ENCODE data around the gene SMIM1. TPM values are rescaled to one million over a fixed set of nuclear protein-coding genes. Genes with fewer than 3 reads are reported as not detected.
"Not testable (repeated sequence)": the region's sequence is repeated elsewhere in the genome, so short reads cannot be mapped to it uniquely, and the experiment has no call there.

Gene SMIM1
- total RNA-seq, 1 experiment from 2014 or later: 0.26 TPM

DNA sequence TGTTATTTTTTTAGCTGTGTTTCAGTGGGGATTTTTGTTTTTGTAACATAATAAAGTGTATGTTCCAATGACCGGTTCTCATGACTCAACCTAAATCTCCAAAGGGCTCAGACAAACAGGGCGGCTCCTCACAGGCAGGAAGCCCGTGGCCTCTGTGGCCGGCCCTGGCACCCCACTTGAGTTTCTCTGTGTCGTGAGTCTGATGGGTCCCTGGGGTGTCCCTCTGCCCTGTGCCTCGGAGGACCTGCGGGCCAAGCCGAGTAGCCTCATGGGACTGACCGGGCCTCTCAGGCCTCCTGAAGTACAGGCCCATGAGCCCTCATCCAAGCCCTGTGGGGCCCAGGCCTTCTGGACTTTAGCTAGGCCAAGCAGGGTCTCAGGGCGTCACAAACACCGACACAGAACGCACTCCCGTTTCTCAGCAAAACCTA, 36.4 kb upstream of the SMIM1 start:
- no peak for DNase-seq (ENCODE audit: low read depth)

DNA sequence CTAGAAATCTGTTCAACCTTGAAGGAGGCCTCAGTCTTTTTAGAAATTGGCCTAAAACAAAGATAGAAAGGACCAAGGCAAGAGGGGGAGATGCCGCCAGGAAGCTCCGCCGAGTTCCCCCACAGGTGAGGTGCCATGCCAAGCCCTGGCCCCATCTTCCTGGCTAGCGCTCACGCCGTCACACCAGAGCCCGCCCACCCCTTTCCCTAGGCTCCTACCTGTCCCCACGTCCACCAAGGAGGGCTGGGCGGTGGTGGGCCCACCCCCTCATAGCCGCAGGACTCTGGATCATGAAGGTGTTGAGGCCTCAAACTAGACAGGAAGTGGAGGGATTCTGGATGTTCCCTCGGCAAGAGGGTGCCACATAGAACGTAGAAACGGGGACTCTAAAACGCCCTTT, 35.8 kb upstream of the SMIM1 start:
- DNase-seq (ENCODE audit: low read depth): no peak

DNA sequence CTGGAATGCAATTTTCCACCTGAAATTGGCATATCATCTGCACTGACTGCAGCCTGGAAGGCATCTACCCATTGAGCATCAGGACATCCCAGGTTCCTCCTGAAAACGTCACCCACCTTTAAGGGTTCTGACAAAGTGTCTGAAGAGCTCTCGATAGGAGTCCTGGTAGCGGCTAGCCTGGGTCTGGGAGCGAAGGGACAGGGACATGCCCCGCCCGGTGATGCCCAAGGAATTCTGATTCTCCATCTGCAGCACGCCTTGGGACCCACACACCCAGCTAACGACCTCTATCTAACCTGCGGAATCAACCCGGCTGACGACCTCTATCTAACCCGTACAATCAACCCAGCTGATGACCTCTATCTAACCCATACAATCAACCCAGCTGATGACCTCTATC, 33.6 kb upstream of the SMIM1 start:
- no peak for DNase-seq (ENCODE audit: low read depth)

DNA sequence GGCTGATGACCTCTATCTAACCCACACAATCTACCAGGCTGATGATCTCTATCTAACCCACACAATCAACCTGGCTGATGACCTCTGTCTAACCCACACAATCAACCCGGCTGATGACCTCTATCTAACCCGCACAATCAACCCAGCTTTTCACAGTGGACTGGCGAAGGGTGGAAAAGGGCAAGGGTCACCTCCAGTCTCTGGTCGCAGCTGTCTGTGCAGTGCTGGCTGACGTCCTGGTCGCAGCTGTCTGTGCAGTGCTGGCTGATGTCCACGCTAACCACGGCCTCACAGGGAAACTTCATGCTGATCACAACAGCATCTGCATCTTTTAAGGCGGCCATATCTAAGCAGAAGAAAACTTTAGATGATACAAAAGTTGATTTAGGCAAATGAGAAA, 32.5 kb upstream of the SMIM1 start:
- DNase-seq (ENCODE audit: low read depth): no peak

DNA sequence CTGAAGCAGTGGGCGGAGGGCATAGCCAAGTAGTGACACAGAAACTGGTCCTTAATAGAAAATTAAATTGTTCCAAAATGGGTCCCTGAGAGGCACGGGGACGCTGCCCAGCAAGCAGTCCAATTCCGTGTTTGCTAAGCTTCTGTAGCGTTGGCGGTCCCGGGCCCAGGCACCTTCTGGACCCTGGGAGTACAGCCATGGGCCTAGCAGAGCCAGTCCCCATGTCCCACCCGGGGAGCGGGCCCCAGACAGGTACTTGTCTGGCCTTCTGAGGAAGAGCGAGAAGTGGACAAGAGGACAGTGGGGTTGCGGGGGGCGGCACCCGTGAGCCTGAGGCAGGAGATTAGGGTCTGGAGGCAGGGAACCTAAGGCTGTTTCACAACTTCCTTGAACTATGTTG, 31.8 kb upstream of the SMIM1 start:
- DNase-seq (ENCODE audit: low read depth): no peak

DNA sequence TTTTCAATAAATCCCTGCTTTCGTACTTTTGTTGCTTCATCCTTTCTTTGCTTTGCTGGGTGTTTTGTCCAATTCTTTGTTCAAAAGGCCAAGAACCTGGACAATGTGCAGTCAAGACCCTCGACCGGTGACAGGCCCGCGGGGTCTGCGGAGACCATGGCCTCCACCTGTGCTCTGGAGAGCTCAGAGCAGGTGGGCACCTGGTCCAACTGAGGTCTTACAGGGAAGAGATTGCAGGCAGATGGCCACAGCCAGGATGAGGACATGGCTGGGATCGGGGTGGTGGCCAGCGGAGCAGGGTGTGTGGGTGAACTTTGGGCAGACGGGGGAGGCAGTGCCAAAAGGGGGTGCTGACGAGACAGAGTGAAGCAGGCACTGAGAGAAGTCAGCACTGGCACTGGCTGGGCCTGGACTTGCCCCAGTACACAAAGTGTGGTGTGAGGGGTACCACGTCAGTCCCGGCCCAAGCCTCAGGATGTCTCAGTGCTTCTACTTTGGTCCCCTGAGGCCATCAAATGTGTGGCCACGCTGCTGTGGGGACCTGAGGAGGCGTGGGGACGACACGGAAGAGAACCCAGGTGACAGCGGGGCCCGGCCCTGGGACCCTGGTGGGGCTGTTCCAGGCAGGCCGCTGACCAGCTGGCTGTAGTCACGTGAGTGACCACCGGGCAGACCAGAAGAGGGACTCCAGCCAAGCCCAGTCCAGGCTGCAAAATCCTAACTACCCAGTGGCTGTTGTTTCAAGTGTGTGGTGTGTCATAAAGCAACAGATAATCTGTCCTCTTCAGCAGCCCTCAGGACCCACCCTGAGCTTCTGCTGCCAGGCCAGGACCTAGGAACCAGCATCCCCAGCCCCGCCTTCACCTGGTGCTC, 30.7 kb upstream of the SMIM1 start:
- no peak for DNase-seq (ENCODE audit: low read depth)

DNA sequence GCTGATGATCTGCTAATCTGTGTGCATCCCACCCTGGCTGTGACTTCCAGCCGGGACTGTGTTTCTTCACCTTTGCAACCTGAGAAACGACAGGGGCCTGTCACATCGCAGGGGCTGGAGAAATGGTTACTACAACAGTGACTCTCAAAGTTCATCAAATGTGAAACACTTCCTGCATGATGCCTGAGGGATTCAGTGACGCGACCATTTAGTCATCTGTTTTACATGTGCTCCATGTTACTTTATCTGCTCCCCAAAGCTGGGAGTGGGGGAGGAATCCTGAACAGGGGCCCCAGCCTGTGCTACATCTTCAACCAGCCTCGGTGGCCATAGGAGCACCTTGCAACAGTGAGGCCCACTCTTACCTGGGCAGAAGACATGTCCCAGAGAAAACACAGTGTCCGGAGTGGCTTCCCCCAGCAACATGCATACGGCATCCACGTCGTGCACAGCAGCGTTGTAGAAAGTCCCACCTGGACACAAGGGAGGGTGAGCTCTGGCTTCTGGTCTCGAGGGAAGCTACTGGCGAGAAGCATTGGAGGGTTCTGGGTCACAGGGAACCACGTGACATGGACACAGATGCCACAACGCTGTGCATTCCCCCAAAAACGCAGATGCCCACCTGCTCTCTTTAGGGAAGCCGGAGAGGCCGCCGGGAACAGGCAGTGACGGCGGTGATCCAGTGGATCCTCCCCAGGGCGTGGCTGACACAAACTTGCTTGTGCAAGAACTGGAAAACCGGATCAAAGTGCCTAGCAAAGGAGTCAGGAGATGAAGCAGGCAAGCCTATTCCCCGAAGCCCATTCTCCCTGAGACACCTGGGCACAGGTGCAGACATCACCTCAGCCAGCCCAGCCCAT, 29.9 kb upstream of the SMIM1 start:
- no peak for DNase-seq (ENCODE audit: low read depth)

DNA sequence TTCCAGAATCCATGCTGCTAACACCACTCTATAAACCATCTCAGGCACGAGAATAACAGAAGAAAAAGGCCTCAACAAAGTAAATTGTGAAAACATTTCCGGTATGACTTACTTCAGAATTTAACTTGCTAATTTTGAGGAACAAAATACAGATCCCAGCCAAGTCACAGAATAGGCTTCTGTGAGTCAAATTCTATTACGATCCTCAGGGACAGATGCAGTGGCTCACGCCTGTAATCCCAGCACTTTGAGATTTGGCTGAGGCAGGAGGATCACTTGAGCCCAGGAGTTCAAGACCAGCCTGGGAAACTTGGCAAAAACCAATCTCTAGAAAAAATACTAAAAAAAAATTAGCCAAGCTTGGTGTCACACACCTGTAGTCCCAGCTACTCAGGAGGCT, 29.1 kb upstream of the SMIM1 start:
- DNase-seq (ENCODE audit: low read depth): no peak

DNA sequence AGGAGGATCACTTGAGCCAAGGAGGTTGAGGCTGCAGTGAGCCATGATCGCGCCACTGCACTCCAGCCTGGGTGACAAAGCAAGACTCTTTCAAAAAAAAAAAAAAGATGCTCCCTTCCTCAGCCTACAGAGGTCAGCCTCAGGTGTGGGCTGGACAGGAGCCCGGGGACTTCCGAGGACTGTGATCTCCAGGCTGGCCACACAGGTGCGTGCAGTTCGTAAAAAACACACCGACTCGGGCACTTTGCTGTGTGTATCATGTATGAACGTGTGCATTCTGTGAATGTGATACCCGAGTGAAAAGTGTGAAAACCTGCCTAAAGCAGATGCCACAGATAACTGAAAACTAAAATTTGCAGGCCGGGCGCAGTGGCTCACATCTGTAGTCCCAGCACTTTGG, 28.7 kb upstream of the SMIM1 start:
- DNase-seq (ENCODE audit: low read depth): no peak

DNA sequence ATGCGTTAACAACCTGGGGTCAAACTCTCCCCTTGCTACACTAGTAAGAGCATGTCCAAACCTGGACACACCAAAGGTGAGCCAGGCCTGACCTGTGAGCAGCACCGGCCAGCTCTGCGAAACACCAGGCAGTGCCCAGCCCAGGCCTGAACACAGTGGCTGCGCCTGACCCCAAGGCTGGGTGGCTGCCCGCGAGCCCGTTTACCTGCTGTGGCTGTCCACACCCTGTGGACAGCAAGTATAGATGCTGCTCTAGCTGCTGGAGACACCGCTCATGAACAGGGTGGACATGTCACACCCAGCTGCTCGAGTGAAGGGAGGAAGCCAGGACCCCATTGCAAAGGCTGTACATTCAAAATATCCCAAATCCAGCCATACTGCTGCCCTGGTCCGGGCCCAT, 27.9 kb upstream of the SMIM1 start:
- DNase-seq (ENCODE audit: low read depth): no peak

DNA sequence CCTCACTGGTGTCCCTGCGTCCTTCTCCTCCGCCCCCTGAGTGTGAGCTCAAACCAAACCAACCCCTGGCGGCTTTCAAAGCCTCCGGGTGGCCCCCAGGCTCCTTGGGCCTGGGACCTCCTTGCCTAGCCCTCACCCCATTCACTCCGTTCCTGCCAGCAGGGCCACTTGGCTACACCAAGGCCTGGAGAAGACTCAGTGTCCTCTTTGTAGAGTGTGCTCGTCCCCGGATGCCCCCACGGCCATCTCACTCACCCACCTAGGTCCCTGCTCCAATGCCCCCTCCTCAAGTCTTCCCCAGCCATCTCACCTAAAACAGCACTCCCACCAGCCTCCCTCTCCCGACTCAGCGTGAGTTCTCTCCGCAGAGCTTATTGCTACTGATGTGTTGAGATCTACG, 27.5 kb upstream of the SMIM1 start:
- no peak for DNase-seq (ENCODE audit: low read depth)

DNA sequence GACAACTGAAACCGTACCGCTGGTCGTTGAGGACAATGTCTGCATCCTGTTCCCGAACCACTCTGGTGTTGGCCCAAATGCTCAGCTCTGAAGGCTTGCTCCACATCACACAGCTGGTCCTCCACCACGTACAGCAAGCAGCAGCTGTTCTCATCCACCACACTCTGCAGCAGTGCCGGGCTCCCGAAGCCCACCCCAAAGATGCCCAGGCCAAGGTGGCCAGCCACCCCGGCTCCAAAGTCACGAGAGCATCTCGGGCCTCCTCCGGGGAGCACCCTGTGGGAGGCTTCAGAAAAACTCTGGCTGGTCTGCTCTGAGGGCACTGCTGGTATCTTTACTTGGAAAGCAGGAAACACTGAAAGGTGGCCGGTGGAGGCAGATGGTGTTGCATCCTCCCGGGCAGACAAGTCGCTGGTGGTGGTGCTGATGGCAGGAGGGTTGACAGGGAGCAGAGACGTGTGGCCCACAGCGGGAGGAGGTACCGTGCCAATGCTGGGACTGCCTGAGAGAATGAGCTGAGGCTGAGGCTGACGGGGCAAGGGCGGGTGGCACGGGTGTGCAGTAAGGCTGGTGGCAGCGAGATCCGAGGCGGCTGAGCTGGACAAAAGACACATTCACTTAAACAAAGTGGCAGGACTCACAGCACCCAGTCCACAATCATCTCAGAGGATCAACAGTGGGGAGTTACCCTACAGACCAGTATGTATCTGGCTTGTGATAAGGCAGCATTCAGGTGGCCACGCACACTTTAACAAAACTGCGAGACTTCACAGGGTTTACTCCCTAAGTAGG, 26.8 kb upstream of the SMIM1 start:
- DNase-seq (ENCODE audit: low read depth): no peak

DNA sequence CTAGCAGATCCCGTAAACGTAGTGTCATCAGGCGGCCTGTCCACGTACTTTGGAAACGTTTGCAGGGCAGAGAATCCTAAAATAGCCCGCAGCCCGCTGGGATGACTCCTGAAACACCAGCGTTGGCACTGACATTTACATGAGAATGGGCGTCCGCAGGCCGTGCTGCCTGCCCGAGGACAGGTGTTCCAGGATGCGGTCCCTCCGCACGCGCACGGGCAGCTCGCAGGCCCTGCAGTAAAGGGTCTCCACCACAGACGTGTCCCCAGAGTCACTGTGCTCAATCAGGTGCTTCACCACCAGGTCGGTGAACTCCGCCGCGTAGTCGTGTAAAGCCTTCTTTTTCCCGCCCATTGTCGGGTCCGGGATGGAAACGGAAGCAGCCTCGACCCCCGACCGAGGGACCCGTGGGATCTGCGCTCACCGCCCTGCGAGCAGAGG, 26.1 kb upstream of the SMIM1 start:
- DNase-seq (ENCODE audit: low read depth): no peak

DNA sequence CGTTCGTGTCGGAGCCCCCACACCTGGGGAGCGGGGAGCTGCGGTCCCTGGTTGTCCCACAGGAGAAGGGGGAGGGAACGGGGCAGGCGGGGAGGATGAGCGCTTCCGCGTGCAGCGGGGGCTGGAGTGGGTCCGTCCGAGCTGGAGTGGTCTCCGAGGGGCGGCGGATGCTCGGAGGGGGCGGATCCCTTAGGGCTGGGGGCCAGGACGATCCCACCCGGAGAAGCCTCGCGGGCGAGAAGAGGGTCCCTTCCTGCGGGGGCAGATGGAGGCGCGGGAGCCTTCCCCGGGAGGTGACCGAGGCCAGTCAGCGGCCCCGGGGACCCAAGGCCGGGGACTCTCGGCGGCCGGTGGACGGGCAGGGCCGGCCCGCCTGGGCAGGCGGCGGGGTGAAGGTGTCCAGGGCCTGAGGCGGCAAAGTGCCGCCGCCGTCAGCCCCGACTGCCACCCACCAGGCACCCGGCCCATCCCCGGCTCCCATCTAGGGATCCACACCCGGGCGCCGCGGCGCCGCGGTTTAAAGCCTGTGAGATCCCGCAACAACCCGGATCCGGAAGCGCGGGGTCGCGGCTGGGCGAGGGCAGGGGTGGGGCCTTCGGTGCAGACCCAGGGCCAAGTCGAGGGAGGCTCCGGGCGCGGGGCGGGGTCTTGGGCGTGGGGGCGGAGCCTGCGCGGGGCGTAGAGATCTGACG, 25.6 kb upstream of the SMIM1 start:
- DNase-seq (ENCODE audit: low read depth): no peak

DNA sequence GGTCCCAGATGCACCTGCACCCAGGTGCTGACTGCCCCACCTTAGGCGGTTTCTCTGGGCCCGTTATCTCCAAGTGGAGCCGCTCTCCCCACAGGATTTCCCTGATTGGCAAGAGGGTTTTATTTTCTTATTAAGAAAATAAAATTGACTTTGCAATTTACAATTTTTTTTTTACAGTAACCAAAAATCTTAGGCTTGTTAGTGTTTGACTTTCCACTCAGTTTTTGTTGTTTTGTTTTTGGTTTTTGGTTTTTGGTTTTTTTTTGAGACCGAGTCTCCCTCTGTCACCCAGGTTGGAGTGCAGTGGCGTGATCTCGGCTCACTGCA, 25.1 kb upstream of the SMIM1 start:
- no peak for DNase-seq (ENCODE audit: low read depth)

DNA sequence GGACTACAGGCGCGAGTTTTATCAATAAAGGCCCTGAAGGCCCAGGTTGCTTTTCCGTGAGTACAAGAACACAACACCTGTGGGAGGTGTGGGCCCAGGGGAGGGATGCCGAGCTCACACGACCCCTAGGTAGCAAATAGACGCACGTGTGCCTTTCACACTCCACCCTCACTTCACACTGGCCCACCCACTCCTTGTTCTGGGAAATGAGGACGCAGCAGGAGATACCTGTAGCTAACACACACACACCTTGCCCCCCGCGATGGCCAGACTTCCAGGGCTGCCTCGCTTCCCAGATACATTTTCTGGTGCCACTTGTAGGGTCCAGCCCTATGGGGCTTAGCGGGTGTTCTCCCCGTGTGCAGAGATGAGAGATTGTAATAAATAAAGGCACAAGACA, 24.6 kb upstream of the SMIM1 start:
- DNase-seq (ENCODE audit: low read depth): no peak

DNA sequence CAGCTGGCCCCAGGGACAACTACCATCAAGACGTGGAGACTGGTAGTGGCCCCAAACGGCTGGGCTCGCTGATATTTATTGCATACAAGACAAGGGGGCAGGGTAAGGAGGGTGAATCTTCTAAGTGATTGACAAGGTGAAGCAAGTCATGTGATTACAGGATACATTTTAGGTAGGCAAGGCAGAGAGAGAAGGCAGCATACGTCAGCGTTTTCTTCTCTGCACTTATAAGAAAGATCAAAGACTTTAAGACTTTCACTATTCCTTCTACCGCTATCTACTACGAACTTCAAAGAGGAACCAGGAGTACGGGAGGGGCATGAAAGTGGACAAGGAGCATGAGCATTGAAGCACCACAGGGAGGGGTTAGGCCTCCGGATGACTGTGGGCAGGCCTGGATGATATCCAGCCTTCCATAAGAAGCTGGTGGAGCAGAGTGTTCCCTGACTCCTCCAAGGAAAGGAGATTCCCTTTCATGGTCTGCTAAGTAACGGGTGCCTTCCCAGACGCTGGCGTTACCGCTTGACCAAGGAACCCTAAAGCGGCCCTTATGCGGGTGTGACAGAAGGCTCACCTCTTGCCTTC, 24.1 kb upstream of the SMIM1 start:
- DNase-seq (ENCODE audit: low read depth): not testable (repeated sequence)

DNA sequence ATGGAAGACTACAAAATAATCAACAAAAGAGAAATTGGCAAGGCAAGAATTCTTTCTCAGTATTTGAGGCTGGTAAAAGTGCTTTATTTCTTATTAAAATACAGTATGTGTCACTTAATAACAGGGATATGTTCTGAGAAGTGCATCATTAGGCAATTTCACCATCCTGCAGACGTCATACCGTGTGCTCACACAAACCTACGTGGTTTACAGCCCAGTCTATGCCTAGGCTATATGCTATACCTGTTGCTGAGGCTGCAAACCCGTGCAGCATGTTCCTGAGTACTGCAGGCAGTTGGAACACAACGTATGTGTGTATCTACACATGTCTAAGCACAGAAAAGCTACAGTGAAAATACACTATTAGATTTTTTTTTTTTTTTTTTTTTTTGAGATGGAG, 23.0 kb upstream of the SMIM1 start:
- DNase-seq (ENCODE audit: low read depth): no peak

DNA sequence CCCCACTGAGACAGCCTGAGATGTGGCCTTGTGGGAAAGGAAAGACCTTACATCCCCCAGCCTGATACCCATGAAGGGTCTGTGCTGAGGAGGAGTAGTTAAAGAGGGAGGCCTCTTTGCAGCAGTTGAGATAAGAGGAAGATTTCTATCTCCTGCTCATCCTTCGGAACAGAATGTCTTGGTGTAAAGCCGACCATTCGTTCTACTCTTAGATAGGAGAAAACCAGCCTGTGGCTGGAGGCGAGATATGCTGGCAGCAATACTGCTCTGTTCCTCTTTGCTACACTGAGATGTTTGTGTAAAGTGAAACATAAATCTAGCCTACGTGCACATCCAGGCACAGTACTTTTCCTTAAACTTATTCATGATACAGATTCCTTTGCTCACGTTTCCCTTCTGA, 21.8 kb upstream of the SMIM1 start:
- no peak for DNase-seq (ENCODE audit: low read depth)

DNA sequence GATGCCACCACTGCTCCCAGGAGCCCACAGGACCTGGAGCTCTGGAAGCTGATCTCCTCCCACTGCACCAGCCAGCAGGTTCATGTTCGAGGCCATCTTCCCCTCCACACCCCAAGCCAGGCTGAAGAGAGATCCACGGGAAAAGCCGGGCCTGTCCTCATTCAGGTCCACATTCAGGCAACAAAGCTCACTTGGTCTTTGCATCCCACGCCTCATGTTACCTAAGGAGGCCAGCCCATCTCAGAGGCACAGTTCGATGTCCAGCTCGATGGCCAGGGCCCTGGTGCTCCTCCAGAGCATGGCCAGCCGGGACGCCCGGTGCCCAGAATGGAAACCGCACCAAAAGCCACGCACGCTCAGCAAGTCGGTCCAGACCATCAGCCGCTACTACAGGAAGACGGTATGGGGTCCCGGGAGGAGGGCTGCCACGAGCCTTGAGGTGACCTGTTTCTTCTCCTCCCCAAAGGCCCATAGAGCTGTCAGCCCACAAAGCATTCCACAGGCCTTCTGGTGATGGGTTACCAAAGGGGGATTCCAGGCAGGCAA, 20.1 kb upstream of the SMIM1 start, which contains the start of gene CCDC27:
CCDC27 (plus strand) TSS at position 51 of the 546 bp plus-strand sequence; CDS start at position 83, 32 bp downstream.
- no peak for DNase-seq (ENCODE audit: low read depth)

Measured in HT1080 (cell line).